ENCODE measurements around the gene KSR2. TPM values are rescaled to one million over a fixed set of nuclear protein-coding genes. Genes with fewer than 3 reads are reported as not detected.

Gene KSR2
- total and polyA plus RNA-seq, 3 experiments from 2014 or later: 0.07 to 0.11 TPM; not detected in 1

GRCh38 chr12:117980616-117981015, 11.8 kb upstream of the KSR2 start:
- no peaks in the 10 kb centered on the region for H3K4me1 ChIP-seq (ENCODE audit: insufficient read depth, low read length)
- Mint-ChIP-seq H3K4me1 (no peaks in the 10 kb centered on the region), H3K9me3 (no peaks in the 10 kb centered on the region), H3K4me3 (no peak overlapping the region), H3K27me3 (peaks cover 2 to 38% of the 10 kb centered on the region in 2 donors), H3K27ac (no peak overlapping the region), H3K36me3 (peaks cover 0 to 4% (median 0%) of the 10 kb centered on the region in 3 donors)
- H3K4me3 ChIP-seq (ENCODE audit: low read length): no peak overlapping the region
- no peaks in the 10 kb centered on the region for H3K9me3 ChIP-seq (ENCODE audit: low read length)
- CTCF ChIA-PET: no interaction called here
- POLR2A ChIA-PET: no interaction called here
- no peak overlapping the region for H3K27ac ChIP-seq (ENCODE audit: low read depth, low read length)
- DNase-seq: no peak
- no peaks in the 10 kb centered on the region for H3K27me3 ChIP-seq (ENCODE audit: insufficient read depth, low read length, poor library complexity, severe bottlenecking)
- H3K36me3 ChIP-seq (ENCODE audit: insufficient read depth, low read length): no peaks in the 10 kb centered on the region

GRCh38 chr12:117977373-117977772, 8.6 kb upstream of the KSR2 start:
- Histone ChIP-seq H3K36me3 (ENCODE audit: insufficient read depth, low read length) (no peaks in the 10 kb centered on the region), H3K4me3 (ENCODE audit: low read length) (no peak overlapping the region), H3K27ac (ENCODE audit: low read depth, low read length) (no peak overlapping the region), H3K4me1 (ENCODE audit: insufficient read depth, low read length) (no peaks in the 10 kb centered on the region), H3K9me3 (ENCODE audit: low read length) (no peaks in the 10 kb centered on the region), H3K27me3 (ENCODE audit: insufficient read depth, low read length, poor library complexity, severe bottlenecking) (no peaks in the 10 kb centered on the region)
- Mint-ChIP-seq H3K27me3 (peaks cover 6 to 45% of the 10 kb centered on the region in 2 donors), H3K4me3 (no peak overlapping the region), H3K9me3 (peaks cover 0 to 3% (median 2%) of the 10 kb centered on the region in 5 donors), H3K27ac (no peak overlapping the region), H3K4me1 (no peaks in the 10 kb centered on the region), H3K36me3 (peaks cover 0 to 4% (median 0%) of the 10 kb centered on the region in 3 donors)
- ChIA-PET POLR2A (no interaction called here), CTCF (no interaction called here)
- DNase-seq: no peak

- ChIA-PET CTCF (no interaction called here), POLR2A (no interaction called here)
- H3K4me1 Mint-ChIP-seq: no peaks in the 10 kb centered on the region
- H3K36me3 ChIP-seq (ENCODE audit: insufficient read depth, low read length): no peaks in the 10 kb centered on the region
- H3K4me1 ChIP-seq (ENCODE audit: insufficient read depth, low read length): no peaks in the 10 kb centered on the region
- DNase-seq: no peak
- H3K27ac Mint-ChIP-seq: no peak overlapping the region
- H3K9me3 Mint-ChIP-seq: peaks cover 4 to 16% (median 11%) of the 10 kb centered on the region in 5 donors
- H3K4me3 Mint-ChIP-seq: no peak overlapping the region
- H3K9me3 ChIP-seq (ENCODE audit: low read length): no peaks in the 10 kb centered on the region
- no peaks in the 10 kb centered on the region for H3K27me3 ChIP-seq (ENCODE audit: insufficient read depth, low read length, poor library complexity, severe bottlenecking)
- no peak overlapping the region for H3K27ac ChIP-seq (ENCODE audit: low read depth, low read length)
- H3K4me3 ChIP-seq (ENCODE audit: low read length): no peak overlapping the region
- H3K36me3 Mint-ChIP-seq: peaks cover 0 to 4% (median 2%) of the 10 kb centered on the region in 3 donors
- H3K27me3 Mint-ChIP-seq: peaks cover 8 to 45% of the 10 kb centered on the region in 2 donors
These were observed 6.2 kb upstream of the KSR2 start for GRCh38 chr12:117975006-117975405.

- H3K36me3 Mint-ChIP-seq: peaks cover 0 to 2% (median 1%) of the 10 kb centered on the region in 3 donors
- peaks cover 7 to 10% (median 8%) of the 10 kb centered on the region in 3 donors for H3K4me1 Mint-ChIP-seq
- H3K27ac ChIP-seq (ENCODE audit: low read depth, low read length): no peak overlapping the region
- DNase-seq: no peak
- POLR2A ChIA-PET: no interaction called here
- H3K4me1 ChIP-seq (ENCODE audit: insufficient read depth, low read length): no peaks in the 10 kb centered on the region
- H3K9me3 ChIP-seq (ENCODE audit: low read length): no peaks in the 10 kb centered on the region
- peaks cover 4% of the 10 kb centered on the region for H3K27me3 ChIP-seq (ENCODE audit: insufficient read depth, low read length, poor library complexity, severe bottlenecking)
- no peaks in the 10 kb centered on the region for H3K36me3 ChIP-seq (ENCODE audit: insufficient read depth, low read length)
- H3K27me3 Mint-ChIP-seq: peaks cover 17 to 47% of the 10 kb centered on the region in 2 donors
- peak overlapping the region in 1 of 8 donors; percentile 14 for H3K27ac Mint-ChIP-seq
- H3K4me3 ChIP-seq (ENCODE audit: low read length): no peak overlapping the region
- peaks cover 4 to 17% (median 12%) of the 10 kb centered on the region in 5 donors for H3K9me3 Mint-ChIP-seq
- CTCF ChIA-PET: no interaction called here
- no peak overlapping the region for H3K4me3 Mint-ChIP-seq
These were observed 3.5 kb upstream of the KSR2 start for GRCh38 chr12:117972301-117972700.

GRCh38 chr12:117970334-117970733, 1.5 kb upstream of the KSR2 start:
- no peaks in the 10 kb centered on the region for H3K36me3 ChIP-seq (ENCODE audit: insufficient read depth, low read length)
- H3K9me3 ChIP-seq (ENCODE audit: low read length): no peaks in the 10 kb centered on the region
- Mint-ChIP-seq H3K4me3 (peak overlapping the region in 3 of 7 donors; percentile 39 to 87 (median 44)), H3K4me1 (peaks cover 8 to 10% (median 8%) of the 10 kb centered on the region in 3 donors), H3K27me3 (peaks cover 33 to 56% of the 10 kb centered on the region in 2 donors), H3K27ac (no peak overlapping the region), H3K36me3 (peaks cover 0 to 2% (median 0%) of the 10 kb centered on the region in 3 donors), H3K9me3 (peaks cover 4 to 17% (median 15%) of the 10 kb centered on the region in 5 donors)
- POLR2A ChIA-PET: no interaction called here
- DNase-seq: no peak
- peaks cover 11% of the 10 kb centered on the region for H3K27me3 ChIP-seq (ENCODE audit: insufficient read depth, low read length, poor library complexity, severe bottlenecking)
- CTCF ChIA-PET: no interaction called here
- no peak overlapping the region for H3K27ac ChIP-seq (ENCODE audit: low read depth, low read length)
- H3K4me1 ChIP-seq (ENCODE audit: insufficient read depth, low read length): no peaks in the 10 kb centered on the region
- H3K4me3 ChIP-seq (ENCODE audit: low read length): no peak overlapping the region

GRCh38 chr12:117968151-117968789, 520 bp downstream of the KSR2 start:
- peak overlapping the region in 6 of 7 donors; percentile 48 to 78 (median 54) for H3K4me3 Mint-ChIP-seq
- Histone ChIP-seq H3K9me3 (ENCODE audit: low read length) (no peaks in the 10 kb centered on the region), H3K27me3 (ENCODE audit: insufficient read depth, low read length, poor library complexity, severe bottlenecking) (peaks cover 11% of the 10 kb centered on the region), H3K36me3 (ENCODE audit: insufficient read depth, low read length) (no peaks in the 10 kb centered on the region), H3K27ac (ENCODE audit: low read depth, low read length) (no peak overlapping the region), H3K4me3 (ENCODE audit: low read length) (no peak overlapping the region), H3K4me1 (ENCODE audit: insufficient read depth, low read length) (no peaks in the 10 kb centered on the region)
- H3K36me3 Mint-ChIP-seq: peaks cover 0 to 2% (median 0%) of the 10 kb centered on the region in 3 donors
- H3K9me3 Mint-ChIP-seq: peaks cover 4 to 17% (median 15%) of the 10 kb centered on the region in 5 donors
- ChIA-PET CTCF (no interaction called here), POLR2A (no interaction called here)
- peaks cover 42 to 57% of the 10 kb centered on the region in 2 donors for H3K27me3 Mint-ChIP-seq
- H3K27ac Mint-ChIP-seq: no peak overlapping the region
- H3K4me1 Mint-ChIP-seq: peaks cover 8 to 10% (median 8%) of the 10 kb centered on the region in 3 donors
- no peak for DNase-seq

- no peaks in the 10 kb centered on the region for H3K9me3 ChIP-seq (ENCODE audit: low read length)
- Mint-ChIP-seq H3K4me3 (peak overlapping the region in 4 of 7 donors; percentile 16 to 38 (median 28)), H3K27me3 (peaks cover 39 to 53% of the 10 kb centered on the region in 2 donors), H3K36me3 (peaks cover 0 to 2% (median 0%) of the 10 kb centered on the region in 3 donors), H3K9me3 (peaks cover 4 to 13% (median 13%) of the 10 kb centered on the region in 5 donors), H3K27ac (no peak overlapping the region), H3K4me1 (peaks cover 8 to 10% (median 8%) of the 10 kb centered on the region in 3 donors)
- no peaks in the 10 kb centered on the region for H3K36me3 ChIP-seq (ENCODE audit: insufficient read depth, low read length)
- H3K4me1 ChIP-seq (ENCODE audit: insufficient read depth, low read length): no peaks in the 10 kb centered on the region
- no peak overlapping the region for H3K27ac ChIP-seq (ENCODE audit: low read depth, low read length)
- ChIA-PET POLR2A (no interaction called here), CTCF (no interaction called here)
- no peak overlapping the region for H3K4me3 ChIP-seq (ENCODE audit: low read length)
- no peak for DNase-seq
- peaks cover 11% of the 10 kb centered on the region for H3K27me3 ChIP-seq (ENCODE audit: insufficient read depth, low read length, poor library complexity, severe bottlenecking)
These were observed 1.3 kb downstream of the KSR2 start for GRCh38 chr12:117967512-117967911.

- POLR2A ChIA-PET: no interaction called here
- Mint-ChIP-seq H3K4me3 (peak overlapping the region in 1 of 7 donors; percentile 16), H3K4me1 (peaks cover 8 to 10% (median 8%) of the 10 kb centered on the region in 3 donors), H3K27ac (no peak overlapping the region), H3K36me3 (peaks cover 0 to 2% (median 0%) of the 10 kb centered on the region in 3 donors), H3K9me3 (peaks cover 4 to 12% (median 12%) of the 10 kb centered on the region in 5 donors), H3K27me3 (peaks cover 39 to 53% of the 10 kb centered on the region in 2 donors)
- no peaks in the 10 kb centered on the region for H3K4me1 ChIP-seq (ENCODE audit: insufficient read depth, low read length)
- DNase-seq: no peak
- H3K36me3 ChIP-seq (ENCODE audit: insufficient read depth, low read length): no peaks in the 10 kb centered on the region
- no peak overlapping the region for H3K4me3 ChIP-seq (ENCODE audit: low read length)
- H3K27me3 ChIP-seq (ENCODE audit: insufficient read depth, low read length, poor library complexity, severe bottlenecking): peaks cover 11% of the 10 kb centered on the region
- CTCF ChIA-PET: no interaction called here
- no peaks in the 10 kb centered on the region for H3K9me3 ChIP-seq (ENCODE audit: low read length)
- H3K27ac ChIP-seq (ENCODE audit: low read depth, low read length): no peak overlapping the region
These were observed 1.7 kb downstream of the KSR2 start for GRCh38 chr12:117967043-117967442.

Measured in CD8-positive, alpha-beta memory T cell (primary cell).